ENCODE results near the gene AK8.
A peak's percentile ranks its signal among the peaks of the same experiment; 100 is the strongest.

AK8 gene

DNA sequence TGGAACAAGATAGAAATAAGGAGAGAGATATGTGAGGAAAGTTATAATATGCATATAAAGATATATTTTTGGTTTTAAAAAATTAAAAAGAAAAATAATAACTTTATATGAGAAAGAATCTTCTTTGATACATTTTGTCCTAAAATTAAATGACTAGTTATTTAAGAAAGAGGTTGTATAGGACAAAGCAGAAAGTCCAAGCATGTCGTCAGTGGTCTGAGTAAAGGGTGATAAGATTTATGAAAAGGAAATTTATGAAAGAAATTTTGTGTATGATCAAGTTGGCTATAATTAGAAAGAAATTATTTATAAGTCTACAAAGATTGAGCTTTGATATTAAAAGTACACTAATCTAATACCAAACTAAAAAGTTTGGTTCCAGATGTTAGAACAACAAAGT lies 175.8 kb downstream of the AK8 start:
- H3K4me3 ChIP-seq (replicated peaks in 1 of 2; ENCODE audit: low read depth in 2 of 2, low read length in 2 of 2), result no peak overlapping the region
- DNase-seq (ENCODE audit: low read depth in 2 of 2), result no peak
- TF ChIP-seq, protein P1, sequence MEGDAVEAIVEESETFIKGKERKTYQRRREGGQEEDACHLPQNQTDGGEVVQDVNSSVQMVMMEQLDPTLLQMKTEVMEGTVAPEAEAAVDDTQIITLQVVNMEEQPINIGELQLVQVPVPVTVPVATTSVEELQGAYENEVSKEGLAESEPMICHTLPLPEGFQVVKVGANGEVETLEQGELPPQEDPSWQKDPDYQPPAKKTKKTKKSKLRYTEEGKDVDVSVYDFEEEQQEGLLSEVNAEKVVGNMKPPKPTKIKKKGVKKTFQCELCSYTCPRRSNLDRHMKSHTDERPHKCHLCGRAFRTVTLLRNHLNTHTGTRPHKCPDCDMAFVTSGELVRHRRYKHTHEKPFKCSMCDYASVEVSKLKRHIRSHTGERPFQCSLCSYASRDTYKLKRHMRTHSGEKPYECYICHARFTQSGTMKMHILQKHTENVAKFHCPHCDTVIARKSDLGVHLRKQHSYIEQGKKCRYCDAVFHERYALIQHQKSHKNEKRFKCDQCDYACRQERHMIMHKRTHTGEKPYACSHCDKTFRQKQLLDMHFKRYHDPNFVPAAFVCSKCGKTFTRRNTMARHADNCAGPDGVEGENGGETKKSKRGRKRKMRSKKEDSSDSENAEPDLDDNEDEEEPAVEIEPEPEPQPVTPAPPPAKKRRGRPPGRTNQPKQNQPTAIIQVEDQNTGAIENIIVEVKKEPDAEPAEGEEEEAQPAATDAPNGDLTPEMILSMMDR (IDR thresholded peaks at IDR 0.05; ENCODE audit: low read depth, low read length), result no peak

DNA sequence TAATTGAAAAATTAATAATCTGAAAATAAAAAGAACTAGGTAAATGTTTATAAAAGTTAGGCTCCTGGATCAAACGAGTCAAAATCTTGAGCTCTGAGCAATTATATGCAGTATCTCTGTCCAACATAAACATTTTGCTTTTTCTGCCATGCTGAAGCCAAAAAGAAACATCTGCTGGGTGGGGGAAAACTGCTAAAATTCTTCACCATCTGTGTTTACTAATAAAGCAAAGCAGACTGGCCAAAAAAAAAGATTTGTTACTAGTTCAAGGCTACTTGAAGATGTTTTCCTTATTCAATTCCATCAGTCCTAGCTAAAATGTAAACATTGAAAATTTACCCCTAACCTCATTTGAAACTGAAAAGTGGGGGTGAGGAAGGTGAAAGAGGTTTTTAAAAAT lies 178.1 kb downstream of the AK8 start:
- TF ChIP-seq, protein P1 (IDR thresholded peaks at IDR 0.05; ENCODE audit: low read depth, low read length), result no peak

GRCh38 chr9:132698989-132699388 lies 179.1 kb downstream of the AK8 start:
- TF ChIP-seq, protein P1 (IDR thresholded peaks at IDR 0.05; ENCODE audit: low read depth, low read length), result no peak
- DNase-seq (ENCODE audit: low read depth in 2 of 2), result peak in 1 of 2 donors; percentile 69
- H3K4me3 ChIP-seq (replicated peaks in 1 of 2; ENCODE audit: low read depth in 2 of 2, low read length in 2 of 2), result no peak overlapping the region

More for the DNA sequence above, 178.1 kb downstream of the AK8 start:
- no peak overlapping the region for H3K4me3 ChIP-seq (replicated peaks in 1 of 2; ENCODE audit: low read depth in 2 of 2, low read length in 2 of 2)
- DNase-seq (ENCODE audit: low read depth in 2 of 2), result peak in 1 of 2 donors; percentile 12

GRCh38 chr9:132697230-132697629 lies 180.9 kb downstream of the AK8 start:
- no peak overlapping the region for H3K4me3 ChIP-seq (replicated peaks in 1 of 2; ENCODE audit: low read depth in 2 of 2, low read length in 2 of 2)
- TF ChIP-seq, protein P1 (IDR thresholded peaks at IDR 0.05; ENCODE audit: low read depth, low read length), result no peak
- DNase-seq (ENCODE audit: low read depth in 2 of 2), result peak in 1 of 2 donors; percentile 3

DNA sequence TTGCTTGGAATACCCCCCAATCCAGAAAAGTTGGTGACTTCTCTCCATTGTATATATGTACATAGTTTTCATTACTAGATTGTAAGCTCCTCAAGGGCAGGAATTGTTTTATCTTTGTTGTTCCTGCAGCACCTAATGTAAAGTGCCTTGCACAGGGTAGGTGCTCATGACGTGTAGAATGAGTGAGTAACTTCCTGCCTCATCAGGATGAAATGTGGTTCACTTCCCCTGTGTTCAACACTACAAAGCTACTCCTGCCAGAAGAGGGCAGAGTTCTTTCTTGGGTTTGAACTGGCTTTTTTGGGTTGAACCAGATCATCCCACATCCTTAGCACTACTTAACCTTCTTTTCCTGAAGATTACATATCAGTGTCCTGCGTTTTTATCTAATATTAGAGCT lies 183.9 kb downstream of the AK8 start:
- no peak overlapping the region for H3K4me3 ChIP-seq (replicated peaks in 1 of 2; ENCODE audit: low read depth in 2 of 2, low read length in 2 of 2)
- TF ChIP-seq, protein P1 (IDR thresholded peaks at IDR 0.05; ENCODE audit: low read depth, low read length), result peak; percentile 31
- peak; percentile 11 to 64 for DNase-seq (ENCODE audit: low read depth in 2 of 2)

GRCh38 chr9:132690696-132691095 lies 187.4 kb downstream of the AK8 start:
- TF ChIP-seq, protein P1 (IDR thresholded peaks at IDR 0.05; ENCODE audit: low read depth, low read length), result no peak
- no peak for DNase-seq (ENCODE audit: low read depth in 2 of 2)
- H3K4me3 ChIP-seq (replicated peaks in 1 of 2; ENCODE audit: low read depth in 2 of 2, low read length in 2 of 2), result no peak overlapping the region

DNA sequence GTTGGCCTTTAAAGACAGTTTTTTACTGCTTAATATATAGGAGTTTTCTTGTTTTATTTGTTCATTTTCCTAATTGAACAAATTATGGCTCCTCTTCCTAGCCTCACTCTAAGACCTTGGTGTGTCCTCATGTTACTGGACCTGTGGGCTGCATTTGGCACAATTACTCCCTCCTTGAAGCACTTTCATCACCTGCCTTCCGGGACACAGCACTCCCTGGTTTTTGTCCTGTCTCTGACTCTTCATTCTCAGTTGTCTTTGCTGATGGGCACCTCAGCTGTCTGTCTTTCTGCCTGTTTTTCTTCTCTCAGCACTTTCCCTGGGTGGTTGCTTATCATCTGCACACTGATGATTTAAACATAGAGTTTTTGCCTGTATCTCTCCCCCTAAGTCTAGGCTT lies 194.2 kb downstream of the AK8 start:
- H3K4me3 ChIP-seq (replicated peaks in 1 of 2; ENCODE audit: low read depth in 2 of 2, low read length in 2 of 2), result no peak overlapping the region
- TF ChIP-seq, protein P1 (IDR thresholded peaks at IDR 0.05; ENCODE audit: low read depth, low read length), result no peak

More for the DNA sequence above, 194.2 kb downstream of the AK8 start:
- DNase-seq (ENCODE audit: low read depth in 2 of 2), result no peak
